Measurements from ENCODE around the gene YPEL5.

GRCh38 chr2:30098266-30099005, 48.4 kb upstream of the YPEL5 start:
- TF ChIP-seq, protein P1, sequence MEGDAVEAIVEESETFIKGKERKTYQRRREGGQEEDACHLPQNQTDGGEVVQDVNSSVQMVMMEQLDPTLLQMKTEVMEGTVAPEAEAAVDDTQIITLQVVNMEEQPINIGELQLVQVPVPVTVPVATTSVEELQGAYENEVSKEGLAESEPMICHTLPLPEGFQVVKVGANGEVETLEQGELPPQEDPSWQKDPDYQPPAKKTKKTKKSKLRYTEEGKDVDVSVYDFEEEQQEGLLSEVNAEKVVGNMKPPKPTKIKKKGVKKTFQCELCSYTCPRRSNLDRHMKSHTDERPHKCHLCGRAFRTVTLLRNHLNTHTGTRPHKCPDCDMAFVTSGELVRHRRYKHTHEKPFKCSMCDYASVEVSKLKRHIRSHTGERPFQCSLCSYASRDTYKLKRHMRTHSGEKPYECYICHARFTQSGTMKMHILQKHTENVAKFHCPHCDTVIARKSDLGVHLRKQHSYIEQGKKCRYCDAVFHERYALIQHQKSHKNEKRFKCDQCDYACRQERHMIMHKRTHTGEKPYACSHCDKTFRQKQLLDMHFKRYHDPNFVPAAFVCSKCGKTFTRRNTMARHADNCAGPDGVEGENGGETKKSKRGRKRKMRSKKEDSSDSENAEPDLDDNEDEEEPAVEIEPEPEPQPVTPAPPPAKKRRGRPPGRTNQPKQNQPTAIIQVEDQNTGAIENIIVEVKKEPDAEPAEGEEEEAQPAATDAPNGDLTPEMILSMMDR (IDR thresholded peaks at IDR 0.05): no peak
- TF ChIP-seq POLR2A (IDR thresholded peaks at IDR 0.05): no peak
